GM18502 (cell line): ENCODE results near the gene LRATD1.

Source experiments
- ATAC-seq: cut with Tn5 transposase; IDR thresholded peaks from one replicate; pipeline ENCODE4 v1.9.1; 2021; ENCODE audit warnings: mild to moderate bottlenecking; ENCODE audit not compliant: unreplicated experiment, poor library complexity

LRATD1 gene

DNA sequence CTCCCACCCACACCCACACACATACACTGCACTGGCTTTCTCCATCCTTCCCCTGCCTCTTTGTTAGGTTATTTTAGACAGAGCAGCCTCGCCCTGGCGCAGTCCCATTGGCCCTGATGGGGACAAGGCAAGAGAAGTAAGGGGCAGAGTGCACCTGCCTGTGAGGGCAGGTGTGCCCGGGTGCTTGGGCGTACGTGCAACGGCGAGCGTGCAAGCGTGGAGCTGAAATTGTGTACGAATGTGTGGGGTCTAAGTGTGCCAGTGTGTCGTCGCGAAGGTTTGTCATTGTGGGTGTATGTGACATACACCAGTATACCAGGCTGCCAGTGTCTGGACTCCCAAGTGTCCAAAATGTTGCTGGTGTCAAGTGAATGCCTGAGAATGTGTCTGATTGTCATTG, 544 bp downstream of the LRATD1 start:
- no peak for ATAC-seq

GRCh38 chr2:14633461-14634181, 1.1 kb downstream of the LRATD1 start:
- ATAC-seq = no peak

DNA sequence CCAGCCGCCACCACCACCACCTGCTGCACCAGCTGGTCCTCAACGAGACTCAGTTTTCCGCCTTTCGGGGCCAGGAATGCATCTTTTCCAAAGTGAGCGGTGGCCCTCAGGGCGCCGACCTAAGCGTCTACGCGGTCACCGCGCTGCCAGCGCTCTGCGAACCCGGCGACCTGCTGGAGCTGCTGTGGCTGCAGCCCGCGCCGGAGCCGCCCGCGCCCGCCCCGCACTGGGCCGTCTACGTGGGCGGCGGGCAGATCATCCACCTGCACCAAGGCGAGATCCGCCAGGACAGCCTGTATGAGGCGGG, 1.6 kb downstream of the LRATD1 start:
- ATAC-seq = no peak

GRCh38 chr2:14634489-14635390, 2.2 kb downstream of the LRATD1 start:
- peak; percentile 75 for ATAC-seq

- ATAC-seq = no peak
Measured at GRCh38 chr2:14635391-14635871, 2.9 kb downstream of the LRATD1 start.

DNA sequence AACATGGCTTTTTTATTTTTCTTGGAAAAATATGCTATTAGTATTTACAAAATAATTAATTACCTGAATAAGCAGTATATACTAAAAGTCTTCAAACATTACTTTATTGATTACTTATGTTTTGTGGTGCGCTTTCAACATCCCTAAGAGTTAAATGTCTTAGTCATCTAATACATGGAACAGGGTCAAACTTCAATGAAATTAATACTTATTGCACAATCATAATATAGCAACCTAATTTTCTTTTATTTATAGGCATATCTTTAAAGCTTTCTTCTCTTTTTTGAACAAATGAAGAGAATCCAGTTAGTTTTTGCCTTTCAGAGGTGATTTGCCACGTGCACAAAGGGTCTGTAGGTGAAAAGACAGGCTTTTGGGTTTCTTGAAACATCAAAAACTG, 6.0 kb downstream of the LRATD1 start:
- ATAC-seq = no peak

- no peak for ATAC-seq
Measured at GRCh38 chr2:14641116-14641515, 8.6 kb downstream of the LRATD1 start.

GRCh38 chr2:14642499-14642898, 10.0 kb downstream of the LRATD1 start:
- no peak for ATAC-seq

DNA sequence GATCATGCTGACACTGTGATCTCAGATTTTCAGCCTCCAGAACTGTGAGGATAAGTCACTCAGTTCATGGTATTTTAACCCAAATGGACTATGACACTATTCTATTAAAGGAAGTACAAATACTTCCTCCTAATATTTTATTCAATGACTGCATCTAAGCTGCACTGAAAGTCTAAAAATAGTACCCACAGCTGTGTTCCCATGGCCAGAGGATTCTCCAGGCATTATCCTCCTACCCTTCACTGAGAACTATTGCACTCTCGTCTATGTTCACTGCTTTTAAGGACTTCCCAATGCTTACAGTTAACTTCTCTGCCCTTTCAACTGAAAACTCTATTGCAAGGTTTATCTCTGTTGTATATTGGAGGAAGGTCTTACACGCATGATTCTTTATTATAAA, 15.2 kb downstream of the LRATD1 start:
- ATAC-seq = no peak

- ATAC-seq = no peak
Measured at GRCh38 chr2:14650066-14650465, 17.5 kb downstream of the LRATD1 start.

DNA sequence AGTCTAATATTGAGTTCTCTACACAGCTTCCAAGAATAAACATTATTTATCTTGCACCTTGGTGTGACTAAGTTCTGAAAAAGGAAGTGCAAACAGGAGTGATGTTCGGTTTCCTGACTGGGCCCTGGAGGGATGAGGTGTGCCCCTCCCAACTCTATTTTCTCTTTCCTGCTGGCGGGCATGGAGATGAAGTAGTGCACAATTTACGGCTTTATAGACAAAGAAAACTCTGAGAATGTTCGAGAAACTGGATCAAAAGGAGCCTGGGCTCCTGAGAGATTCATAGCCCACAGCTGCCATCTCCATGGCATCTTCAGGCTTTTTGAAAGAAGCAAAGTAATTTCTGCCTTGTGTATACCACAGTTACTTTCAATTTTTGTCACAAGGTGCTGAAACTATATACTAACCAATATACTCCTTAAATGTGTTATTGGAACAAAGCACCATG, 22.3 kb downstream of the LRATD1 start:
- ATAC-seq = peak; percentile 97

DNA sequence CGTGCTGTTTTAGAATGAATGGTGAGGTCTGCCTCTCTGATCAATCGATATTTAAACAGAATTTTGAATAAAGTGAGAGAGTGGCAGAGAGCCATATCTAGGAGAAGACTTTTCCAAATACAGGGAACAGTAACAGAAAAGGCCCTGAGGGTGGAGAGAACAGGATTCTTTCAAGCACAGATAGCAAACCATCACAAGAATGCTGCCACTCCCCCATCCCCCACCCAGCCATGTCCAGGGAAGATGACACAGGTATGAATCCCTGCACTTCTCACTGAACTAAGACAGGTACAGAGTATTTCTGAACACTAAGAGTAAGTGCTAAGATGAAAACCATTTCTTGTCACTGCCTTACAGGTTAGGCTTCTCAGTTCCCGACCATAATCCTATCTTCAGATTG, 23.6 kb downstream of the LRATD1 start:
- no peak for ATAC-seq

- ATAC-seq = no peak
Measured at GRCh38 chr2:14661163-14661562, 28.6 kb downstream of the LRATD1 start.

DNA sequence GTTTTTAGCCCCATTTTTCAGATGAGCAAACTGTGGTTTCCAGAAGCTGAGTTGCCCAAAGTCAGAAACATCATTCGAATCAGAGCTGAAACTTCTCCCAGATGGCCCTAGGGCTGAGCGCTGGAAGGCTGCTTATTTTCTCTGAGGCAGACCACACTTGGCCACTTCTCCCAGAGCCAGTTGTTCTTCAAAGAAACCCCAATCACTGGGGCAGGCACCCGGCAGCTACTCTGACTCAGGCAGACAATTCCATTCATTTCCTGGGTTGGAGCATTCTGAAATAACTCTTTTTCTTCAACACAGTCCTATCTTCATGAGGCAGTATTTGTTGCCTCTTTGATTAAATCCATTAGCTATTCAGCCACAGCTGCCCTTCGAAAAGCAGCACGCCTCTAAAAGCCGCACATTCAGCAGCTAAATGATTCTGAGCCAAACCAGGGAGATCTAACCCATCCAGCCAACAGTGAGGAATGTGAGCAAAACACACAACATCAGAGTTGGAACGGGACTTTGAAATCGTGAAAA, 40.9 kb downstream of the LRATD1 start:
- no peak for ATAC-seq

DNA sequence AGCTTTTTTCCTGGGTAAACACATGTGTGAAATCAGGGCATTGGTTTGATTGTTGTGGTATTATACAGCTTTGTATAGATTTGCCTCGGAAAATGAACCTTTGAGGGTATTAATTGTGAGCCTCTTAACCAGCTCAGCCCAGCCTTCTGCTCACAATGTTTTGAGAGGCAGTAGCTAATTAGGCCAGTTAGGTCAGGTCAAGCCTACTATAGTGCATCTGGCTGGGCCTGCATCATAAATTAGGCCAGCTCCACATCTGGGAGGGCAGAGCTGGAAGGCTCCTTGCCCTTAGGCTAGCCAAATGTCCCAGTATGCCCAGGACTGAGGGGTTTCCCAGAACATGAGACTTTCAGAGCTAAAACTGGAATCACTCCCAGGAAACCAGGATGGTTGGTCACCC, 43.0 kb downstream of the LRATD1 start:
- ATAC-seq = no peak

- no peak for ATAC-seq
Measured at GRCh38 chr2:14676371-14676770, 43.9 kb downstream of the LRATD1 start.

- no peak for ATAC-seq
Measured at GRCh38 chr2:14677039-14677438, 44.5 kb downstream of the LRATD1 start.

GRCh38 chr2:14678761-14679160, 46.2 kb downstream of the LRATD1 start:
- no peak for ATAC-seq

GRCh38 chr2:14681608-14682007, 49.1 kb downstream of the LRATD1 start:
- ATAC-seq = no peak
